Astrocyte of the cerebellum (primary cell): ENCODE measurements around the gene SLC12A8.

ENCODE experiments used
- DNase-seq: peaks from one replicate; pipeline ENCODE4 v3.0.0-alpha.2; 2011; ENCODE audit warnings: low read depth
- H3K4me3 ChIP-seq: 2 replicates; pipeline ENCODE4 v1.5.1; 2011; ENCODE audit warnings: mild to moderate bottlenecking, low read depth, low read length, moderate library complexity
- in situ Hi-C: cut with HindIII; loops from 2 replicates; pipeline ENCODE4 v1.10.0; 2017; ENCODE audit warnings: low sequenced_read_pairs
- TF ChIP-seq, protein P1 (sequence below): IDR thresholded peaks from 2 replicates; pipeline ENCODE4 v1.5.1; 2012; ENCODE audit warnings: low read length, low read depth, moderate library complexity, mild to moderate bottlenecking; ENCODE audit errors: missing control alignments

The SLC12A8 gene

GRCh38 chr3:125058959-125059358, 153.6 kb downstream of the SLC12A8 start:
- no peak for DNase-seq
- in situ Hi-C loops: no loop called here
- TF ChIP-seq, protein P1, sequence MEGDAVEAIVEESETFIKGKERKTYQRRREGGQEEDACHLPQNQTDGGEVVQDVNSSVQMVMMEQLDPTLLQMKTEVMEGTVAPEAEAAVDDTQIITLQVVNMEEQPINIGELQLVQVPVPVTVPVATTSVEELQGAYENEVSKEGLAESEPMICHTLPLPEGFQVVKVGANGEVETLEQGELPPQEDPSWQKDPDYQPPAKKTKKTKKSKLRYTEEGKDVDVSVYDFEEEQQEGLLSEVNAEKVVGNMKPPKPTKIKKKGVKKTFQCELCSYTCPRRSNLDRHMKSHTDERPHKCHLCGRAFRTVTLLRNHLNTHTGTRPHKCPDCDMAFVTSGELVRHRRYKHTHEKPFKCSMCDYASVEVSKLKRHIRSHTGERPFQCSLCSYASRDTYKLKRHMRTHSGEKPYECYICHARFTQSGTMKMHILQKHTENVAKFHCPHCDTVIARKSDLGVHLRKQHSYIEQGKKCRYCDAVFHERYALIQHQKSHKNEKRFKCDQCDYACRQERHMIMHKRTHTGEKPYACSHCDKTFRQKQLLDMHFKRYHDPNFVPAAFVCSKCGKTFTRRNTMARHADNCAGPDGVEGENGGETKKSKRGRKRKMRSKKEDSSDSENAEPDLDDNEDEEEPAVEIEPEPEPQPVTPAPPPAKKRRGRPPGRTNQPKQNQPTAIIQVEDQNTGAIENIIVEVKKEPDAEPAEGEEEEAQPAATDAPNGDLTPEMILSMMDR: no peak
- H3K4me3 ChIP-seq: no peak overlapping the region

GRCh38 chr3:125058529-125058928, 154.0 kb downstream of the SLC12A8 start:
- no peak overlapping the region for H3K4me3 ChIP-seq
- DNase-seq: no peak
- TF ChIP-seq, protein P1: no peak
- in situ Hi-C loops: no loop called here

GRCh38 chr3:125057186-125057850, 155.2 kb downstream of the SLC12A8 start:
- no peak overlapping the region for H3K4me3 ChIP-seq
- in situ Hi-C loops: no loop called here
- no peak for DNase-seq
- TF ChIP-seq, protein P1: no peak

DNA sequence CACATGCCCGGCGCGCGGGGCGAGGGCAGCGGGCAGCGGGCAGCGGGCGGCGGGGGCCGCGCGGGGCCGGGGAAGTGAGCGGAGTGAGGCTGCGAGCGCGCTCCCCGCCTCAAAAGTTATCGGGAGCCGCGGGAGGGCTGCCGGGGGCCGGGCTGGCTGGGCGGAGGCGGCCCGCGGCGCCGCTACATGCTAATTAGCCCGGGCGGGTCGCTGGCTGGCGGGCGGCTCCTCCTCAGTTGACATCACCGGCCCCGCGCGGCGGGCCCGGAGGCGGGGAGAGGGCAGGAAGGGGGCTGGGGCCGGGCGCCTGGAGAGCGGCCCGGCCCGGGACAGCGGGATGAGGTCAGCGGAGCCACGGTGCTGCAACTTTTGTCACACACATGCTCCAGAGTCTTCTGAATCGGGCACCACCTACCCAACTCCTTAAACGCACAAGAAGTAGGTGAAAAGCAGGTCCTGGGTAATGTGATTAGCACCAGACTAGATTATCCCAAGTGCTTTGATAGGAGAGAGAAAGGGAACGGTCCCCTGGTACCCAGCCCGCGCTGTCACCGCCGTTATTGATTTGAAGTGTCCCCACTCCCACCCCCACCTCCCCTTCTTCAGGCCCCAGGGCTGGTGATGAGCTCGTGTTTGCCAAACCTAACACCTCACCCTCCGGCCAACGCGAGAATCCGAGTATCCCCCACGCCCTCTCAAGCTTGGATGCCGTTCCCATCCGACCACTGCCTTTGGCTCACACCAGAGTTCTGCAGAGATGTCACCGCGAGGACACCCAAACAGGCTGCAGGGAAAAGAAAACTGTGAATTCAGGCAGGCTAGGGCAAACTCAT, 156.4 kb downstream of the SLC12A8 start, which contains the start of gene HEG1:
TSS of gene HEG1 (minus strand) at position 85 of the 833 bp plus-strand sequence. CDS start 107 bp downstream, outside the sequence.
- in situ Hi-C loops: no loop called here
- TF ChIP-seq, protein P1: no peak
- no peak for DNase-seq

GRCh38 chr3:125055331-125055912, 157.1 kb downstream of the SLC12A8 start:
- TF ChIP-seq, protein P1: no peak
- in situ Hi-C loops: no loop called here
- H3K4me3 ChIP-seq: peak overlapping the region; percentile 91
- no peak for DNase-seq

More for the DNA sequence above, 156.4 kb downstream of the SLC12A8 start, which contains the start of gene HEG1:
- peak within 1 kb of the TSS; percentile 91 for H3K4me3 ChIP-seq
